ENCODE results near the gene ARHGEF5.
"Not testable (repeated sequence)": the region's sequence is repeated elsewhere in the genome, so short reads cannot be mapped to it uniquely, and the experiment has no call there.

Gene ARHGEF5

GRCh38 chr7:144355176-144355822, at the start of gene ARHGEF5:
Gene ARHGEF5, plus strand, starts transcription at chr7:144355402. Its CDS starts 7,268 bp downstream, at chr7:144362670.
- not testable (repeated sequence) for DNase-seq

DNA sequence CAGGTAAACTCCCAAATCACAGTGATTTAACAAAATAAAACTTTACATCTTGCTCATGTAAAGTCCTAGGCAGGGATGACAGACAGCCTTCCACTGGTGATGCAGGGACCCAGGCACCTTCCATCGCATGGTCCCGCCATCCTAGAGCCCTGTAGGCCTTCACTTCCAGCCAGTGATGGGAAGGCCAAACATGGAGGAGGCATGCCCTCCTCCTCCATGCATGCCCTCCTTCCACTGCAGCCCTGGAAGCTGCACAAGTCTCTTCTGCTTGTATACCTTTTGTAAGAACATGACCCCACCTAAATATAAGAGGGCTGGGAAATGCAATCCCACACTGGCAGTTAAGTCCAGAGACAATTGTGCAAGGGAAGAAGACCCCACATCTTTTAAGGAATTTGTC, 45.5 kb upstream of the ARHGEF5 start:
- not testable (repeated sequence) for DNase-seq

DNA sequence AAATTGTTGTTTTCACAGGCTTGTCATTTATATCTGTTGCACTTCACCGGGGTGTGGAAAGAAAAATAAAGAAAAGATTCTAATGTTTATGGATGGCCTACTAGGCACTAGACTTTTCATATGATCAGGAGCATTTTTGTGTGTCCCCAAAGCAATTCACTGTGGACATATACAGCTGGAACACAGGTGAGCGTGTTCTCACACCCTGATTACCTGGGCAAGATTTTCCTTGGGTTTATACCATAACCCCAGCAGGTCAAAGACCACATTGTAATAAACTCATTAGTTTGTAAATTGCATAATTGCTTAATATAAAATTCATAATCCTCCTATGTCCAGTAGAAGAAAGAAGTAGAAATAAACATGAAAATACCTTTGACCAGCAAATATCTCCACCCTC, 44.0 kb upstream of the ARHGEF5 start:
- not testable (repeated sequence) for DNase-seq

GRCh38 chr7:144311872-144312469, 43.2 kb upstream of the ARHGEF5 start, which contains the start of gene OR2A1:
Gene OR2A1, plus strand, starts transcription at chr7:144312419. Its CDS starts 5,706 bp downstream, at chr7:144318125.
- DNase-seq = not testable (repeated sequence)

DNA sequence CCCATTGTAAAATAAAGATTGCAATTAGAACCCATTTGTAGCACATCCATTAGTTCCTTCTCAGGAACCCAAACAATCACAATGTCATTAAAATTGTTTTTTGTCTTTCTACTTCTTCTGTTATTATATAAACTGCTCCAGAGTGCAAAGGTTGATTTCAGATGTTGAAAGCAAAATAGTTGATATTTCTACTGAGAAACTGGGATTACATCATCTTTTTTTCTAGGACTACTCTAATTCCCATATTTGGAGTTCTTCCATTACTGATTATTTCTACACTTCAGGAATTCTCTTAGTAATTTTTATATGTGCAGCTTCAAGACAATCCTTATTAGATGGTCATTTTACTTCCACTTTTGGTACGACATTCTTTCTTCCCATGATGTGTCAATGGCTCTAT, 37.7 kb upstream of the ARHGEF5 start:
- DNase-seq = not testable (repeated sequence)

DNA sequence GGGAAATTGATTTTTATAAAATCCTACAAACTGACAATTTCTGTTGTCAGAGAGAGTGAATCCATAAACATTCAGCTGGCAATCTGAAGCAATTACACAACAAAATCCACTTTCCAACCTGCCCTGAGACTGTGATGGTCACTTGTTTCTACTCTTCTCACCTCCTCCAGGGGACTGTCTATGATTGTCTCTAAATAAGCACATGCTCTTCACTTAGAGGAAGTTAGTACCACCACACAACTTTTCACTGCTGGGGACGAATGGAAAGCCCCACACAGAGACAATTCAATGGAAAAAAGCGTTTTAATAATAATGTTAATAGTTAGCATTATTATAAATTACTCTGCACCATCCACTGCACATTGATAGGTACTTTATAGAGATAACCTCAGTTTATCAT, 35.7 kb upstream of the ARHGEF5 start:
- DNase-seq = not testable (repeated sequence)

DNA sequence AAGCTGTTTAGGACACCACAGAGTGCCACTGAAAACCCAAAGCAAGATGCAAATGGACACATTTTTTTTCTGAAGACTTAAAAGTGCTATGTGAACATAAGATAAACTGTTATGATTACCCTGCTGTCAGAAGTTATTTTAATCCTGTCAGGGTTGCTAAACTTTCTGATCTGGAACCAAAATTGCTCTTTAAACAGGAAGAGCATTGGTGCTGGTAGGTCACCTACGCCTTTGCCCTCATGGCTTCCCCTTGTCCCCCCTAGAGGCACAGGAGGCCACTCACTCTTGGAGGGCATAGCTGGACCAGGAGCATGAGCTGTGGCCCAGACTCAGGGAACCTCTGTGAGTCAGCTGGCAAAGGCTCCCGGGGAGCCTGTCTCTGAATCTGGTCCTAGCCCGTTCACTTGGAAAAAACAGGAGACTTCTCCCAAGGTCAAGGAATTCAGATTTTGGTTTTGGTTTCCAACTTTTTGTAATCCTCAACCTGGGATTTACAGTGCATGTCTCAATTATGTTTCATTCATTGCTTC, 33.5 kb upstream of the ARHGEF5 start:
- not testable (repeated sequence) for DNase-seq

DNA sequence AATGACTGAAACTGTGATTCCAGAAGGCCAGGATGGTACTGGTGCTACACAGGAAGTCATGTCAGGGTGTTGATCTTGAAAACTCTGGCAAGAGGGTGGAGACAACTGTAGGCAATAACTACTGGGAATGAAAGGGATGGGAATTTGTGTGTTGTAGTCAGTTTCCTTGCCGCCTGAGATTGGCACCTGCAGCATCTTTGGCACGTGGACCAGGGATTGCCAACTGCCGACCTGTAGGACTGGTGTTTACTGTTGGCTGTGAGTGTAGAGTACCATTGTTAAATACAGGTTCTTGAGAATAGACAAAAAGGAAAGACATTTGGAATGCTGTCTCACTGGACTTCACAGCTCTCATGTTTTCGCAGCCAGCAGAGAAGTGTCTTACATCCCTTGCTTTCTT, 31.8 kb upstream of the ARHGEF5 start:
- not testable (repeated sequence) for DNase-seq

GRCh38 chr7:144325868-144326267, 29.3 kb upstream of the ARHGEF5 start:
- not testable (repeated sequence) for DNase-seq

DNA sequence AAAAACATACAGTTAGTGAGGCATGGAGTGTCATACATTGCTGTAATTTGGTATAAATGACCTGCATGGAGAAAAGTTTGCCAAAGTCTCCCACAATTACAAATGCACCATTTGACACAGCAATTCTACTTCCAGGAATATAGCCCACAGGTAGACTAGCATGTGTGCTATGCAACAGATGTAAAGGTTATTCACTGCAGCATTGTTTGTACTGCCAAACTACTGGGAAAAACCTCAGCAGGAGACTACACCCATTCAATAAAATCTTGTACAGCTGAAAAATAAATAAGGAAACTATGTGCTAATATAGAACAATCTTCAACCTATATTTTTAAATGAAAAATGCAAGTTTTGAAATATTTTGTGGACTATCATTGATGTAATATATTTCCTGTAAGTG, 25.2 kb upstream of the ARHGEF5 start:
- DNase-seq = not testable (repeated sequence)

DNA sequence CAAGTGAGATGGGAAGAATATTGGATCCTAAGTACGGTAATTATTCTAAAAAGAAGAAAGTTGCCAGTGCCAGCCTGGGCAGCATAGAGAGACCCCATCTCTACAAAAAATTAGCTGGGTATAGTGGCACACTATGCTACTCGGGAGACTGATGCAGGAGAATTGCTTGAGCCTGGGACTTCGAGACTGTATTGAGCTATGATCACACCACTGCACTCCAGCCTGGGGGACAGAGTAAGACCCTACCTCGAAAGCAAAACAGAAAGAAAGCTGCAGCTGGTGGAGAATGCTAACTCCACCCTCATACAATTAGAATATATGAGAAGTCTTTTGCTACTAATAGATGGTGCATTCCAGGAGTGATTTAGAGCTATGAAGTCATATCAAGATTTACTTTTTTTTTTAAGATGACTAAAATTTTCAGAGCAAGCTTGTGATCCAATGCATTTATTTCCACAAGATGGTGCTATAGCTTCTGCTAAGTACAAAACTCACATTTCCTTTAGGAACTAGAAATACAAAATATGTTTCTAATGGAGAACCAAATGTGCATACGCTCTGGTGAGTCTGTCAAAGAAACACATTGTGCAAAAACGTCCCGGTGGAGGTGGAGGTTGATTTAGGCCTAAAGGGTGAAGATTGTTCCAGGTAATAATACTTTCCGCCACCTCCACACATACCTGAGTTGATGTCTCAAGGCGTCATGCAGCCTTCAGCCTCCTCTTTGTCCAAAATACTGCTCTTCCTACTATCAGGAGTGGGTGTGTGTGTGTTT, 23.8 kb upstream of the ARHGEF5 start:
- peak; percentile 10 for DNase-seq

DNA sequence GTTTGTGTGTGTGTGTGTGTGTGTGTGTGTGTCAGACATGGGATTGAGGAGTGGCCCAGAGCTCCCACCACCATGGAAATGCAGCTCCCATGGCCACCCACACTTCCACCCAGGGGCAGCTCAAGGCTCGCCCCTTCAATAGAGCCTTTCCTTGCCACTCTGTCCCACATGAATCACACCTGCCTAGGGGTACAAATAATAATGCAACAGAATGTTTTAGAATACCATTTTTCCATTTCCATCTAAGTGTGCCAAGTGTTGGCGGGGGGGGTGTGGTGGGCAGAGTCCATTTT, 23.3 kb upstream of the ARHGEF5 start:
- DNase-seq = not testable (repeated sequence)

- not testable (repeated sequence) for DNase-seq
These were observed 6.6 kb upstream of the ARHGEF5 start for GRCh38 chr7:144348625-144349024.

DNA sequence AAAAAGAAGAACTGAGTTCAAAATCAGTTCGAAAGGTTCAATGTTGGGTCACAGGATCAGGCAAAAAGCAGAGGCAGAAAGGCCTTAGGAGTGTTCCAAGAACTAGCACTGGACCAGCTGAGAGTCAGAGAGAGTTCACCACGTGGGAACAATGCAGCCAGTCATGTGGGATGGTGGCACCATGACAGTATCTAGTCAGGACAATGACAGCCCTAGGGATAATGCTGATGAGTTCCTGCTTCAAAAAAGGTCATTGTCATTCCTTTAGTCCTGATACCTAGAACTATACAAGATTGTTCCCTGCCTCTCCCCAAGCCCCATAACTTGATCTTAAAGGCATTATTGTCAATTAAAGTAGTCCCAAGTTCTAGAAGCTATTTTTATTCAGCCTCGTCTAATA, 3.5 kb upstream of the ARHGEF5 start:
- not testable (repeated sequence) for DNase-seq

DNA sequence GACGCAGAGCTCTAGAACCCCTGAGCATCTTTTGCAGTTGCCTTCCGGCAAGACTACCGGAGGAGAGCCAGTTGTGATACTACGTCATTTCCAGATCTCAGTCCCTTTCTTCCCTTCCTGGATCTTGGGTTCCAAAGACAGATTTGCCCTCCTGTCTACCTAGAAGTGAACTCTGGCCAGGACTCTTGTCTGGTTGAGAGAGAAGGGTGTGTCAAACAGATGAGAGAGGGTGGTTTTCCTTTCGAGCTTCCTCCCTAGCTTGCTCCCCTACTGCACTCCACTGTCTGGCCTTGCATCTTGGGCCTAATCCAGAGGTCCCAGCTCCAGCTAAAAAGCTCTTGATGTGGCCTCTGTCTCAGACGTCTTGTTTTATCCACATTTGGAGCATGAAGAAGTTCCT, 983 bp downstream of the ARHGEF5 start:
- not testable (repeated sequence) for DNase-seq

- DNase-seq = not testable (repeated sequence)
These were observed 1.7 kb downstream of the ARHGEF5 start for GRCh38 chr7:144356860-144357259.

- DNase-seq = not testable (repeated sequence)
These were observed 6.9 kb downstream of the ARHGEF5 start for GRCh38 chr7:144362061-144362460.

DNA sequence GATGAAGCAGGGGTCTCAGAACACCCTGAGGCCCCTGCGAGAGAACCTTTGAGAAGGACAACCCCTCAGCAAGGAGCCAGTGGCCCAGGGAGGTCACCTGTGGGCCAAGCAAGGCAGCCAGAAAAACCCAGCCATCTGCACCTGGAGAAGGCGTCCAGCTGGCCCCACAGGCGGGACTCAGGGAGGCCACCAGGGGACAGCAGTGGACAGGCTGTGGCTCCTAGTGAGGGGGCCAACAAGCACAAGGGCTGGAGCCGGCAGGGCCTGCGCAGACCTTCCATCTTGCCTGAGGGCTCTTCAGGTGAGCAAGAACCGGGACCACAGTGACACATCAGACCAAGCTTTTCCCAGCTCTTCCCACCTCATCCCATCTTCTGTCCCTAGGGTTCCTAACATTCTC, 10.3 kb downstream of the ARHGEF5 start:
- DNase-seq = not testable (repeated sequence)

GRCh38 chr7:144367250-144367649, 12.0 kb downstream of the ARHGEF5 start:
- not testable (repeated sequence) for DNase-seq

DNA sequence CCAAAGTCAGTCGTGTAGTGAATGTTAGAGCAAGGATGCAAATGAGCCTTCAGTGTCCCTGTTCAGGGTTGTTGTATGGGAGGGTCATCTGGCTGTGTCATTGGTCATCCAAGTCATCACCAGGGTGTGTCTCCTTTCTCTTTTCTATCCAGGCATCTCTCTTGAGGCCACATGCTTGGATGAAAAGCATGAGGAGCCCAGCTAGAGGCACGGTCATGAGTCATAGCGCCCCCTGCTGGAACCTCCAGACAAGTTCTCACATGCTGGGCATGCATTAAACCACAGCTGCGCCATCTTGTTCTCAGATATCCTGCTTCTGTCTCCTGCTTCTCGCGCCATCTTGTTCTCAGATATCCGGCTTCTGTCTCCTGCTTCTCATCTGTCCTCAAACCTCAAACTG, 14.0 kb downstream of the ARHGEF5 start:
- DNase-seq = not testable (repeated sequence)

GRCh38 chr7:144378651-144379050, 23.4 kb downstream of the ARHGEF5 start:
- no peak for DNase-seq

DNA sequence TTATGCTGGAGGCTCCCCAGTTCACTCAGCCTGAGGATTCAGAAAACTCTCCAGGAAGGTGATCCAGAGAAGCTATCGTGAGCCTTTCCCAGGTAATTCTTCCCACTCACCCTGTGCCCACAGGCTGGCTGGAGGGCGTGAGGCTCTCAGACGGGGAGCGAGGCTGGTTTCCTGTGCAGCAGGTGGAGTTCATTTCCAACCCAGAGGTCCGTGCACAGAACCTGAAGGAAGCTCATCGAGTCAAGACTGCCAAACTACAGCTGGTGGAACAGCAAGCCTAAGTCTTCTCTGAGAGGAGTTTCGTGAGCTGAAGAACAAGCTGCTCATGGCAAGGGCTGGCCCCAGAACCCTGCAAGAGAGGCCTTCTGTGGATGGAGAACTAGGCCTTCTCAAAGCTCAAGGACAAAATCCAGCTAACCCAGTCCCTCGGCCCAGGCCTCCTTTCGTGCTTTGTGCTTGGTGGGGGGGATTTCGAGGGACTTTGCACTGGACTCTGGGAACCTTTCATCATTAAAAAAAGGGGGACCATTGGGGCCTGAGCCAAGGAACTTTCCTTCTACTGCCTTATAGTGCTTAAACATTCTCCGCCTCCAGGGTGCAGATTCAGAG, 24.7 kb downstream of the ARHGEF5 start:
- no peak for DNase-seq

DNA sequence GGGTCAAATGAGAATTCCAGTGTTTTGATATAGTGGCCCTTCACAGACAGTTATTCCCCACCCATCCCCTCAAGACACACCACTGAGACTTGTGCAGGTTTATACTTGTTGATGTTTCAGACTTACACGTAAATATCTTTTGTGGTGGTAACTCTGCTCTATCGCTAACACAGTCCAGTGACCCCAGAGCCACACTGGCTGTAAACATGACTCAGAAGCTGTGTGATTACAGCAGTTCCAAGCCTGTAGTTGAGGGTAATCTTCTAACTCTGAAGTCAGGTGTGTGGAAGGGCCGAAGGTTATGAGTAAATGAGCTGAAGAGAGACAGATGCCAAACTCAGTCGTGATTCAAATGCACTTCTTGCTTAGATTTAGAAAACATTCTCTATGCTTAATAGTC, 28.9 kb downstream of the ARHGEF5 start:
- DNase-seq = no peak

All from activated CD4-positive, alpha-beta T cell treated with anti-CD3 and anti-CD28 coated beads, Interleukin-10, Interleukin-2, amounts not matched to agents 100 ng/mL and 50 ng/mL, durations not matched to agents 16 hours and 8 hours (primary cell).